CD4-positive, alpha-beta T cell treated with Interleukin-17A for 1 hour (primary cell): ENCODE data around the gene SPIN2B.

Experiments used
- DNase-seq: peaks from one replicate; pipeline ENCODE4 v3.0.0-alpha.2; 2020

Gene SPIN2B

DNA sequence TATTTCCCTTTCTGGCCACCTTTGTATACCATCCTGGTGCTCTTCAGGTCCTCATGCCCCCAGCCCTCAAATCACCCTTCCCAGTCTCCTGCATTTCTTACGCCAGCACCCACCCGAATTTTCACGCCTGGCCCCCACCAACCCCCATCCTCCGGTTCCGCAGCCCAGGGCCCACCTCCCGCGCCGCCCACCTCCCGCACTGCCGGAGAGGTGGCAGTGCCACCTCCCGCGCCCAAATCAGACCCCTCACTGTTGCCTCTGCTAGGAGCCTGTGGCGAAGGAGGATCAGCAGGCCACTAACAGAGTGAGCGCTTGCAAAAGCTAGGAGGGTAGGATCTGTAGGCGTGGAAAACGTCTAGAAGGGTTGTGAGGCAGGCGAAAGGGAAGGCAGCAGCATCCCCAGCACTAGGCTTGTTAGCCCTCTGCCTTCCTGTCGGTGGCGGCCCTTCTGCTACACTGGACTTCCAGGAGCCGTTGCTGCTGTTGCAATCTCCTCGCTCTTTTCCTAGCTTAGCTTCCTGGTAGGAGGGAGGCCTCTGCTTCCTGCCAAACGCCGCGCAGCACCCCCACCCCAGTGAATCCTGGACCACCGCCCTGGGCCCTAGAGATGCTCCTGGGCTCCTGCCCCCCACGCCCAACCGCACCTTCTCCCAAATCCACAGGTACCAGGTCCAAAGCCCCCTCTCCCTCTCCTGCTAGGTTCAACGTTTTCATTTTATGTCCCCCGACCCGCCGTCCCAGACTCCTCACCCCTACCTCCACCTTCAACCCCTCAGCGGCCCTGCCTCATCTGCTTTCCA, 51.0 kb downstream of the SPIN2B start:
- DNase-seq: no peak
